GM21515 (cell line): ENCODE results near the gene RTN4RL1.
"Not testable (repeated sequence)": the region's sequence is repeated elsewhere in the genome, so short reads cannot be mapped to it uniquely, and the experiment has no call there.

ENCODE experiments used
- ATAC-seq: cut with Tn5 transposase; IDR thresholded peaks from one replicate; pipeline ENCODE4 v1.9.1; 2021; ENCODE audit not compliant: unreplicated experiment

RTN4RL1 gene

DNA sequence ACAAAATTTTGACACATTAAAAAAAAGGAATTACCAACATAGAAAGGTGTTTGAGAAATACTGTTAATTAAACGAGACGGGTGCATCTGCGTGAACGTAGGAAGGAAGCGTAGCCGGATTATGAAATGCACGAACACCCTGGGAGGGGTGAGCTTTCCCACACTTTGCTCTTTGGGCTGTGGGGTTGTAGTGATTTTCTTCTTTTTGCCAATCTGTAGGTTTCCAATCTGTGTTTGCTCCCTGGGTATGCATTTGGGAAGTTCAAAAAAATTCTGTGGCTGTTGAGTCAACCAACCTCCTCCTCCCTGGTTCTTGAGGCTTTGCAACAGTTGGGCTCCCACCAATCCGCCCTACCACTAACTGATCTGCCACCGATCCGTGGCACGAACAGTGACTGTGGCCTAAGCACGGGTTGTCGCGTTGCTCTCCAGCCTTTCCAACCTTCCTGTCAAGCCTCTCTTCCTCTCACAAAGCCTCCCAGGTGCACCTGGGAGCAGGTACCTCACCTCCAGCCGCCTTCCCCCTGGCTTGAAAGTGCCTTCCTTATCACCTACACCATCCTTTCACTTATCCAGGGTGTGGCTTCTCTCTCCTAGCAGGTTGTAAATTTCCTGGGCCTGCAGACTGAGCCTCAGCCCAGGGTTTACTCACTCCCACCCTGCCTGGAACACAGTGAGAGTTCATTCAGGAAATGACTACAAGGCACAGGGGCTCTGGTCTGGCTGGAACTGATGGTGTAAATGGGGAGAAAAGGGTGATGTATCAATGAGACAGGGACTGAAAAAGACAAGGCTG is 16.6 kb downstream of the RTN4RL1 start:
- ATAC-seq = no peak

DNA sequence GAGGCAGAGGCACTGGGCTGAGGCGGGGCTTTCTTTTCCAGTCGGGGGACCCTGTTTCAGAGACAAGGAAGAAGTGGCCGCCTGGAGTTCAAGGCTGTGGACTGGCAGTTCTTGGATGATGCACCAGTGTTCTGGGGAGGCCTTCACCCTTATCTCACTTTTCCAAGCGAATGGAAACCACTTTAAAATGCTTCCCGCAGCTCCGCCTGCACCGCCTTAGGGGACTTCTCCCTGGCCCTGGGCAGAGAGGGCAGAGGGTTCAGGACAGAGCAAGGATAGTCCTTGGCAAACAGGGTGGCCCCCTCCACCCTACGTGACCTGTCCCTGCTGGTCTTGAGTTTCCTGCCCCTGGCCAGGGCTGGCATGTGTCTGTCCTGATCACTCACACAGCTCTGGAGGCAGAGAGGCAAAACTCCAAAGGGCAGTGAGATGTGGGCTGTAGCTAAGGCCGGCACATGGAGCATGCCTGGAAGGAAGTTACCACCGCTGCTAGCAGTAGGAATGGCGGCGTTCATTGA is 20.6 kb downstream of the RTN4RL1 start:
- no peak for ATAC-seq

DNA sequence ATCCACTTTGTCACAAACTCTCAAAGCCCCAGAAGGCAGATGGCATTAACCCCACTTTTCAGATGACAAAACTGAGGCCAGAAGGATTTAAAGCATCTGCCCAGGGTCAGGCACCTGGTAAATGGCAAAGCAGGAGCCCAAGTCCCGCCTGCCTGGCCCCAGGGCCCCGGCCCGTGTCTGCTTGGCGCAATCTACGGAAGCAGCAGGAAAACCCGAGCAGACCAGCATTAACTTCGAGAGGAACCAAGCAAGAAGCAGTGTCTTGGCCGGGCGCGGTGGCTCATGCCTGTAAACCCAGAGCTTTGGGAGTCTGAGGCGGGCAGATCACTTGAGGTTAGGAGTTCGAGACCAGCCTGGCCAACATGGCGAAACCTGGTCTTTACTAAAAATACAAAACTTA is 21.6 kb downstream of the RTN4RL1 start:
- no peak for ATAC-seq

DNA sequence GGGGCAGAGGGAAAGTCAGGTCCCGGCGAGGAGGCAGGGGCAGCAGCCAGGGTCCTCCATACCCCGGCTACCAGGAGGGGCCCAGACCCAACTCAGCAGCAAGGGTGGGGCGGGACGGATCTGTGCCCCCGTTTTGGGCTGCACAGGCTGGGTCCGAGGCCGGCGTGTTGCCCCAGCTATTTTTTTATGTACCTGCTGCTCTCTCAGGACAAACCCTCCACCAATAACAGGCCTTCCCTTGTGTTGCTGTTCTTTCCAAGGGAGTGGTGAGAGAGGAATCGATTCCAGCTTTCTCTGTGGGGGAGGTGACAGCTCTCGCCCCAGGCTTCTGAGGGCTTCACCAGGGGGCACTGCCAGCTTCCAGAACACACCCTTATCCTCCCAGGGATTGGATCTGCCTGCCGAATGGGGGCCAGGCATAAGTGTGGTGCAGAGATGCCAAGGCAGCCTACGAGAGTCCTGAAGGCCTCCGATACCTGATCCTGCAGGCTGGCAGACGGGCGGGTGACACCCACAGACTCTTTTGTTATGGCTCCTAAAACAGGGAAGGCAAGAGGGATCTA is 22.3 kb downstream of the RTN4RL1 start:
- ATAC-seq = no peak

DNA sequence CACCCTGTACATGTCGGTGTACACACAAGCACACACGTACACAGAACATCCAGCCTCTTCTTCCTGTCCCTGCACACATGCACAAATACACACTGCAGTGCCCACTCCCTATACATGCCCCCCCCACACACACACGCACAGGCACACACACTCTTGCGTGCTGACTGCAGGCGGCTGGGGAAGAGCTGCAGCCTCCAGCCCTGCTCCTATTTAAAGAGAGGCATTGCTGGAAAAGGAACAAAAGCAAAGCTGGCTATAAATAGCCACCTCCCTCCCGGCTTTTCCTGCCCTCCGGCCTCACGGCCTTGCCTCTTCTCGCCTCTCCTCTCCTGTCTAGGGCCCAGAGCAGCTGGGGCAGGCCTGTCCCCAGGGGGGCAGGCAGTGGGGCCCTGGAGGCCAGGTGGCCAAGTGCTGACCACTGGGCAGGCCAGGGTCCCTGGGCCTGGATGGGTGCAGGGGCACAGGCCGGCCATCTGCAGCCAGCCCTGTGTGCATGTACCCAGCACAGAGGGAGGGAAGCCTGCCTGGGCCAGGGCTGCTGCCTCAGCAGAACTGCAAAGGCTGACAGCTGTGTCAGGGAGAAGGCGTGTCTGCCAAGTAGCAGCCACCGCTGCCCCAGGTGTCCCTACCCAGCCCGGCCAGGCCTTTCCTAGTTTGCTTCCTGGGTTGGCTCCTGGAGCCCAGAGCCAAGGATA is 25.4 kb downstream of the RTN4RL1 start:
- no peak for ATAC-seq

DNA sequence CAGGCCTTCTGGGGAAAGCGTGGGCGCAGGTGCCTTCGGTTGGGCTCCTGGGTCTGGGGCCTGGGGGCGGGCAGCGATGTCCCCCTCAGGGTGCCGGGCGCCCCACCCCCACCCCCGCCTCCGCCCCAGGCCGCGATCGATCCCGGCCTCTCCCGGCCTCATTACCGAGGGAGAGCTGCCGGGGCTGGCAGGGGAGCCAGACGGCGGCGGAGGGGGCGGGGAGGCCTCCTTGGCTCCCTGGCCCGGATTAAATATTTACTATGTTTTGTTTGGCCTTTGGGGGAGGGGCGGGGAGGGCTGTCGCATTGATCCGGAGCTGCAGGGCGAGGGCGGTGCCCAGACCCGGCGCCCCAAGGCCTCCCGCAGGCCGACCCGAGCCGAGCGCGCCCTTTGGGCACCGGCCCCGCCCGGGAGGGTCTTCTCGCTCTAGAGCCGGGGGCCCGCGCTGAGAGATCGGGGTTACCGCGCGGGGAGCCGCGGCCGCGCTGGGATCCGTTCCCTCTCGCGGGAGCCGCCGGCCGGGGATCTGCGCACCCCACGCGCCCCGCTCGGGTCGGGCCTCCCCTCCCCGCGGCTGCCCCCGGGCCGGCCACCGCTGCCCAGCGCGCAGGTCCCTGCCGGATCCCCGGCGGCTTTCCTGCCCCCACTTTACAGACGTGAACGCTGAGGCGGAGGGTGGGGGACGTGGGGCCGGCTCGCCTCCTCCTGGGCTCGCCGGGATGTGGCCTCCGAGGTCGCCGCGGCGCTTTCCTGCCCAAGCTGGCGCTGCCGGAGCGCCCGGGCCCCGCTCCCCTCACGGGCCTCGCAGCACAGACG is 27.0 kb downstream of the RTN4RL1 start:
- no peak for ATAC-seq

DNA sequence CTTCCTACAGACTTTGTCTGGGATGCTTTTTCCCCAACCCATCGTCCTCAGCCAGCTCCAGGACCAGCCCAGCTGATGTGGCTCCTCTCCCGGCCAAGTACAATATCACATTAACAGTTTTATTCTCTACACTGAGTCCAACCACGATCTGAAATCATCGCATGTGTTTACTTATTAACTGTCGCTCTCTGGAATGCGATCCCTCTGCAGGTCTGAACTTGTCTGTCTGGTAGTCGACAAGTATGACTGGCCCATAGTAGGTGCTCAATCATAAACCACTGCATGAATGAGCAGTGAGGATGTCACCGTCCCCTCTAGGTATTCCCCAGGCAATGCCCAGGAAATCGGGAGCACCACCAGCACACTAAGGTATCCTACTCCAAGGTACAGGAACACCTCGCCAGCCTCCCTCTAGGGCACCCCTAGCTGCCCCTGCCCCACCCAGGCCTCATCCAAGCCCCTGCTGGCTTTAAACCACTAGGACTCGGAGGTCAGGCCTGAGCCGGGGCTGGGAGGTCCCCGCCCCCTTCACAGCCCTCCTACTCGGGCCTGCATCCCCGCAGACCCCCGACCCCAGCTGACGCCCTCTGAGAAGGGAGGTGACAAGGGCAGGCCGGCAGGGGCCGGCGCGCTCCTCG is 27.7 kb downstream of the RTN4RL1 start:
- ATAC-seq = no peak

DNA sequence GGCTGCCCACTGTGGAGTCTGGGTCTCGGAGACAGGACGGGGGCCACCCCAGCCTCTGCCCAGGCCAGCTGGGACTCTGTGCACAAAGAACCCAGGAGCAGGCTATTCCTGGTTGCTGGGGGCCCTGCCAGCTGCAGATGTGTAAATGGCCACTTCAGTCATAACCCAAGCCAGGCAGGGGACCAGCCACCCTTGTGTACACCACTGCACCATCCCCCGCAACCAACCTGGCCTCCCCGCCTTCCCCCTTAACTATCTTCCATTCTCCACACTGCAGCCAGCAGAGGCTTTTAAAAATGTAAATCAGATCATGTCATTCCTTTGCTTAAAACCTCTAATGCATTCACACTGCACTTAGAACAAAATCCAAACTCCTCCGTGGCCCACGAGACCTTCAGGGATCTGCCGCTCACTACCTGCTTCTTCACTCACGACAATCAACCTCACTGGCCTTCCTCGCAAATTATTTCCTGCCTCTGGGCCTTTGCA is 28.3 kb downstream of the RTN4RL1 start:
- no peak for ATAC-seq

DNA sequence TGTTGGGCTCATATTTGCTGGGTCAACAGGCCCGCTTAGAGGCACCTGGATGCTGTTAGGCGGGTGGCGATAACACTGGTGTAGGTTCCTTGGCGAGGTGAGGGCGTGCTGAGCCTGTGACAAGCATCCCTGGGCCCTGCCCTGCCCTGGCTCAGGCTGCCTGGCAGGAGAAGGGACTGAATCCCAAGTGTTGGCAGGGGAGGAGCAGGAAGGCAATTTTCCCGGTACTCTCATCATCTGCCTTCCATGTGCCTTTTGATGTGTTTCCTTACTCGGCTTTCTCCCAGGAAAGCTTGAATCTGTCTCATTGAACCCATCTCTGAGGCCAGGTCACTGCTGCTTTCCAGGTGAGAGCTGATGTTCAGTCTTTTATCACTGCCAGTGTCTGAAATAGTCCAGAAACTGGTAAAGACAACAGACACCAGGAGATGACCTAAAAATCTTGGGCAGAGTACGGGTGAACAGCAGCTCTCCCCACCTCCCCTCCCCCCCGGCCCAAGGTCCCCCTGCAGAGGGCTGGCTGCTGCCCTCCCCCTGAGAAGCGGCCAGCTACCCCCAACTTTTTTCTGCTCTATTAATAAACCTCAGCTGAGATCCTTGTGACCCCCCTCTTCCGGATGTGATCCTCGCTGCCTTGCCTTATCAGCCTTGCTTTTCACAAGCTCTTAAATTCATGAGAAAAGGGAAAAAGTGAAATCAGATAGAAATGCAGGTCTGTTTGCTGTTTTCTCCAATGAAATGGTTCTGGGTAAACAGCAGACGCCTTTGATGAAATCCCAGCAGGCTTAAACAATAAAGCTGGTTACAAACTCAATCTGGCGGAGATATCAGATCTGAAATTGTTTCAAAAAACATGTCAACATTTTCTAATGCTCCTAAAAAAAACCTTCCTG is 29.0 kb downstream of the RTN4RL1 start:
- ATAC-seq = no peak

DNA sequence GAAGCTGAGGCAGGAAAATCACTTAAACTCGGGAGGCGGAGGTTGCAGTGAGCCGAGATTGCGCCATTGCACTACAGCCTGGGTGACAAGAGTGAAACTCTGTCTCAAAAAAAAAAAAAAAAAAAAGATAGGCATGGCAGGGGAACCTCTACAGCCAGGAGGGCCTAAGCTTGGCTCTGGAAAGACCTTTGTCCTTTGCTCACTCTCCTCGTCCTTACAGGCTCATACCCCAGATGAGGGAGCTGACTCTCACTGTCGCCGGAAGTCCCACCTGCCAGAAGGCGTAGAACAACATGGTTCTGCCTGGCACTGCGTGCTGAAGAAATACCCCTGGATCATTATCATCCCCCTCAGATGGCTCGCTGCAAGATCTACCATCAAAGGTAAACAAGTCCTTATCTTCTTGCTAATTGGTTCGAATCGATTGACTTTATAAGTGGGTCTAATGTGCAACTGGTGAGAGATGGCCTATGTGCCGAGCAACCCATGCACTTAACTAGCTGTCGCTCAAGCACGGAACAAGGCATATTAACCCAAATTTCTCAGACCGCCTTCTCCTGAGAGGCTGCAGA is 29.7 kb downstream of the RTN4RL1 start:
- ATAC-seq = no peak

DNA sequence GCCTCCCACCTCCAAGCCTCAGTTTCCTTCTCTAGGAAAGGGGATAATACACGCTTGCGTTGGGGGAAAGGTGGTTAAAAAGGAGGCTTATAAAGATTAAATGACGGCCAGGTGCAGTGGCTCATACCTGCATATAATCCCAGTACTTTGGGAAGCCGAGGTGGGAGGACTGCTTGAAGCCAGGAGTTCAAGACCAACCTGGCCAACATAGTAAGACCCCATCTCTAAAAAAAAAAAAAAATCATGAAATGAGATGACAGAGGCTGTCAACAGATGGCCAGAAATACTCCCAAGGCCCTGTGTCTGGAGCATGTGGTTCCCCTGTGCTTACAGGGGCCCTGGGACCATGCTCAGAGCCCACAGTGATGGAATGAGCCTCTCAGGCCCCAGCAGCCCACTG is 30.4 kb downstream of the RTN4RL1 start:
- ATAC-seq = no peak

DNA sequence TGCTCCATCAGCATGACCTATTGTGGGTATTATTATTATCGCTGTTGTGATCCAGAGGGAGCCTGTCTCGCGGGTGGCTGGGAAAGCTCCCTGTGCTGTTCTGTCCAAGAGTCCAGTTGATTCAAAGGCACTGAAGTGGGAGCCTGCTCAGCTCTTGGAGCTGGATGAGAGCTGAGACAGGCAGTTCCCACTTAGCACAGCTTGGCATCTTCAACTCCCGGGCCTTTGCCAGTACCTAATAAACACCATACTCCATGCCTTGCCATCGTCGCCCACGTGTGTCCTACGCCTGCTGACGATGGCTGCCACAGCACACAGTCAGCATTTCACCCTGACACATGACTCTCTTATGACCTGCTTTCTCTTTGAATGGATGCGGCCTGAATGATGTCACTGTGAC is 32.6 kb downstream of the RTN4RL1 start:
- ATAC-seq = no peak

DNA sequence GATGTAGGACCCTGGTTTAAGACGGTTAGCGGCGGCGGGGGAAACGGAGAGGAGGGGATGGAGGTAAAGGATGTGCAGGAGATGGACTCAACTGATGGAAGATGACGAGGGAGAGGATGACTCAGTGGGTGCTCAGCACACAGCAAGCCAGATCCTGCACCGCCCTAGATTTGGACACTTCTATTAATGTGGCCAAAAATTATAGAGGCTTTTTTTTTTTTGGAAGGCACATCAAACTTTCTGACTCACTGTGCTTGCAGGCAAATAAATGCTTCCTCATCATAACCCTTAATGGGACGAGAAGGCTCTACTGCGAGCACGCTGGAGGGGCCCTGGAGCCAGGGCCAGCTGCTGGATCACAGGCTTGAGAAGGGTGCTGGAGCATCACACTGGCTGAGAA is 36.0 kb downstream of the RTN4RL1 start:
- ATAC-seq = no peak

DNA sequence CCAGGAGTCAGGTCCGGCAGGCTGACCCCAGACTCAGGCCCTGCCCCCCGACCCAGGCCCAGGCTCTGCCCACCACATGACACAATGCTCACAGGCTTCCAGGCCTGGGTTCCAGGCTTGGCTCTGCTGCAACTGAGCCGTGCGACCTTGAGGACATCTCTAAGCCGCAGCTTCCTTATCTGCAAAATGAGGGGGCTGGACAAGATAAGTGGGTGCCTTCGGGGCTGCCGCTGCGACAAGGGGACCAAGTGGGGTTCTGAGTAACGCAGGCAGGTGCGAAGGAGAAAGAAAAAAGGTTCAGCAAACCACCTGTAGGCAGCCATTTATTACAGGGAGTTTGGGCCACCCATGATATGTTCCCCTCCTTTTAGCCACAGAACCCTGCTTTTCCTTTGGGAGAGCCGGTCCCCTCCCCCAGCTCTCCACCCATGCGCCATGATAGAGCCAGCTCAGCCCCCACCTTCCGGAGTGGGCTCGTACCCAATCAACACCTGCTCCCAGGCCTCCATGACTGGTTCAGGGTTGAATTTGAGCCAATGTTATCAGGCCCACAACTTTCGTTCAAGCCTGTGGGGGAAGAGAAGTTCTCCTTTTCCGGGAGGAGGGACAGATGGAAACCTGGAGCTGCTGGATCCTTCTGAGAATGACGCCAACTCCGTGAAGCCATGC is 38.2 kb downstream of the RTN4RL1 start:
- ATAC-seq = no peak

DNA sequence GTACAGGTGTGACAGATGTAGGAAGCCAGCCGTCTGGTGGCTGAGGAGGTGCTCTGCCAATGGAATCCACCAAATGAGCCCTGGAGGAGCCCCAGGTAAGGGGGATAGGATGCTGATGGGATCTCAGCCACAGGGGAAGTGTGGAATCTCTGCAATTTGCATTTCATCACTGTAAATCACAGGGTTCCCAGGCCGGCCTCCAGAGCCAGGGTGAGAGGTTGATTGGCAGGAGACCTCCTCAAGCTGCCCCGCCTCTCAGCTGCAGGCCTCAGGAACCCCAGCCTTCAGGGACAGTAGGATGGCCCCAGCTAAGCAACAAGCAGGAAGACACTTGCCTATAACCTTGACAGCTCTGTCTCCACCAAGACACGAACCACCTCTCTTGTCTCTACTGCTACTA is 39.4 kb downstream of the RTN4RL1 start:
- no peak for ATAC-seq

DNA sequence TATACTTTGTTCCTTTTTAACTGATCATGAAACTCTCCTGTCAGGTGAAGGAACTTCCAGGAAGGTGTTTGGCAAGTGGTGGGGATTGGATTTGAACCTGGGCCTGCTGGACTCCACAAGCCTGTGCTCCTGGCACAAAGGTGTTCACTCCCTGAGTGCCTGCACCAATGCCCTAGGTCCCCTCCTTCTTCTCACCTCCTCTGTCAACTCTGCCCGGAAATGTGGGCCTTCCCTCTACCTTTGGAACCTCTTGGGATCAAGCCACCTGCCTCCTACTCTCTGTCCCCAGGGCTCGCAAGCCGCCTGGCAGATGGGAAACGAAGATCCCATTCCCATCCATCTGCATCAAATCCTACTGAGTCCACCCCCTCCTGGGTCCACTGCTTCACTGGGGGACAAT is 40.0 kb downstream of the RTN4RL1 start:
- ATAC-seq = no peak

DNA sequence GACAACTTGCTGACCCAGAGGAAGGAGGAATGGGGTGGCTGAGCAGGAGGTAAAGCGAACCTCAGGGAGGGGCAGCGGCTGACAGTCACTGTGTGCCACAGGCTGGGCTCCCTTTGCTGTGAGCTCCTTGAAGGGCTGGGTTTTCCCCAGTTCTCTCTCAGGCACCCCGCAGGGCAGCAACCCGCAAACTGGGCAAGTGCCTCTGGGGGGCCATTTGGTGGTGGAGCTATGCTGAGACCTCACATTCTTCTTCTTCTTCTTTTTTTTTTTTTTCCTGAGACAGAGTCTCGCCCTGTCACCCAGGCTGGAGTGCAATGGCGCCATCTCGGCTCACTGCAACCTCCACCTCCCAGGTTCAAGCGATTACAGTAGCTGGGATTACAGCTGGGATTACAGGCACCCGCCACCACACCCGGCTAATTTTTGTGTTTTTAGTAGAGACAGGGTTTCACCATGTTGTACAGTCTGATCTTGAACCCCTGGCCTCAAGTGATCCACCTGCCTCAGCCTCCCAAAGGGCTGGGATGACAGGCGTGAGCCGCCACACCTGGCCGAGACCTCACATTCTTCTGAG is 42.3 kb downstream of the RTN4RL1 start:
- ATAC-seq = not testable (repeated sequence)

DNA sequence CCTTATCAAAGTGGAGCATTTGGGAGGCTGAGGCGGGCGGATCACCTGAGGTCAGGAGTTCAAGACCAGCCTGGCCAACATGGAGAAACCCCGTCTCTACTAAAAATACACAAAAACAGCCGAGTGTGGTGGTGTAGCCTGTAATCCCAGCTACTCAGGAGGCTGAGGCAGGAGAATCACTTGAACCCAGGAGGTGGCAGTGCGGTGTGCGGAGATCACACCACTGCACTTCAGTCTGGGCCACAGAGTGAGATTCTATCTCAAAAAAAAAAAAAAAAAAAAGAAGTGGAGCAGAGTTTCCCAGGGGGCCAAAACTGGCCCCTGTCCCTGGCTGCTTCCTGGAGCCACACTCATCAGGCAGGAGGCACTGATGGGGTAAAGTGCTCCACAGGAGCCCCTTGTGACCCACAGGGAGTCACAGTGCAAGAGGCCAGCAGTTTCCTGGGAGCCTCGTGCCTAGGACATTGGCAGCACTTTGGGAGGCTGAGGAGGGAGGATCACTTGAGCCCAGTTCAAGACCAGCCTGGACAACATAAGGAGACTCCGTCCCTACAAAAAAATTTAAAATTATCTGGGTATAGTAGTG is 44.4 kb downstream of the RTN4RL1 start:
- no peak for ATAC-seq
